IMR-90 (cell line): ENCODE measurements around the gene CCDC136. TPM values are rescaled to one million over a fixed set of nuclear protein-coding genes. Genes with fewer than 3 reads are reported as not detected.
A peak's percentile ranks its signal among the peaks of the same experiment; 100 is the strongest.

Source experiments
- ATAC-seq: fragments of 200-7000 bp; cut with Tn5 transposase; 2 replicates; pipeline ENCODE4 v1.9.1; 2020; ENCODE audit warnings: low read depth, mild to moderate bottlenecking, moderate library complexity
- BruUV-seq: library from RNA; stranded (reverse); fragments of 400-500 nt; replicated peaks from 2 replicates; lab custom pipeline; 2021; lab: Mats Ljungman, UMichigan
- CTCF ChIA-PET: fragments of 300-600 bp; formaldehyde crosslinking; extraction: SDS; loops from one replicate; lab custom pipeline; 2021; ENCODE audit warnings: antibody characterized with exemption; lab: Yijun Ruan, JAX
- POLR2A ChIA-PET: fragments of 300-600 bp; sonication (Branson Sonifier 250); formaldehyde crosslinking; loops from one replicate; lab custom pipeline; 2022; ENCODE audit warnings: antibody characterized with exemption; ENCODE audit not compliant: unreplicated experiment; lab: Charles Lee
- DNase-seq: peaks from one replicate; pipeline ENCODE4 v3.0.0; 2013
- H2AFZ ChIP-seq: replicated peaks from 2 replicates; pipeline ENCODE3; 2013; ENCODE audit warnings: low read length, mild to moderate bottlenecking; ENCODE audit not compliant: poor library complexity
- H2AK5ac ChIP-seq: 2 replicates; pipeline ENCODE4 v1.6.1; 2013; ENCODE audit warnings: low read depth, low read length, inconsistent platforms
- H2AK9ac ChIP-seq: replicated peaks from 2 replicates; pipeline ENCODE3; 2013; ENCODE audit warnings: mild to moderate bottlenecking, low read depth, low read length, moderate library complexity; ENCODE audit not compliant: poor library complexity
- H2BK120ac ChIP-seq: 2 replicates; pipeline ENCODE4 v1.6.1; 2013; ENCODE audit warnings: low read depth, low read length, inconsistent platforms
- H2BK15ac ChIP-seq: 3 replicates; pipeline ENCODE4 v1.6.1; 2013; ENCODE audit warnings: low read depth, low read length, inconsistent platforms
- H2BK20ac ChIP-seq: 2 replicates; pipeline ENCODE4 v1.6.1; 2013; ENCODE audit warnings: low read depth, mild to moderate bottlenecking, inconsistent platforms, low read length, moderate library complexity
- H2BK5ac ChIP-seq: 2 replicates; pipeline ENCODE4 v1.6.1; 2013; ENCODE audit warnings: mild to moderate bottlenecking, low read depth, low read length, inconsistent platforms; ENCODE audit not compliant: poor library complexity, severe bottlenecking
- H3K14ac ChIP-seq: replicated peaks from 2 replicates; pipeline ENCODE4 v1.6.1; 2013; ENCODE audit warnings: low read depth, low read length, inconsistent platforms
- H3K18ac ChIP-seq: 2 replicates; pipeline ENCODE4 v1.6.1; 2013; ENCODE audit warnings: low read depth, low read length, control low read depth
- H3K23ac ChIP-seq: 2 replicates; pipeline ENCODE4 v1.6.1; 2013; ENCODE audit warnings: low read depth, low read length, inconsistent platforms
- H3K27ac ChIP-seq: 2 replicates; pipeline ENCODE4 v1.5.1; 2013; ENCODE audit warnings: mild to moderate bottlenecking, control low read depth, low read length; ENCODE audit not compliant: insufficient read depth
- H3K27me3 ChIP-seq: 2 replicates; pipeline ENCODE4 v1.6.1; 2013; ENCODE audit warnings: low read length; ENCODE audit not compliant: control insufficient read depth, insufficient read depth
- H3K36me3 ChIP-seq: 2 replicates; pipeline ENCODE4 v1.6.1; 2013; ENCODE audit warnings: low read length, mixed read lengths; ENCODE audit not compliant: control insufficient read depth, insufficient read depth
- H3K4ac ChIP-seq: 2 replicates; pipeline ENCODE4 v1.6.1; 2013; ENCODE audit warnings: low read depth, low read length, inconsistent platforms
- H3K4me1 ChIP-seq: 2 replicates; pipeline ENCODE4 v1.6.1; 2013; ENCODE audit warnings: low read length, mixed read lengths; ENCODE audit not compliant: control insufficient read depth, insufficient read depth
- H3K4me2 ChIP-seq: 2 replicates; pipeline ENCODE4 v1.6.1; 2013; ENCODE audit warnings: low read depth, mild to moderate bottlenecking, control low read depth, low read length, moderate library complexity
- H3K4me3 ChIP-seq: 2 replicates; pipeline ENCODE4 v1.5.1; 2013; ENCODE audit warnings: low read depth, mild to moderate bottlenecking, control low read depth, low read length, moderate library complexity; ENCODE audit not compliant: insufficient read depth
- H3K56ac ChIP-seq: 2 replicates; pipeline ENCODE4 v1.6.1; 2013; ENCODE audit warnings: low read length, inconsistent platforms; ENCODE audit not compliant: insufficient read depth; ENCODE audit errors: extremely low read depth
- H3K79me1 ChIP-seq, 2 experiments: 2 replicates each; pipeline ENCODE4 v1.6.1; 2013; ENCODE audit warnings: low read length in 2 of 2, inconsistent platforms in 1 of 2, low read depth in 1 of 2
- H3K9ac ChIP-seq: 2 replicates; pipeline ENCODE4 v1.6.1; 2013; ENCODE audit warnings: low read depth, low read length, control low read depth
- H3K9me1 ChIP-seq: 2 replicates; pipeline ENCODE4 v1.6.1; 2013; ENCODE audit warnings: low read length, inconsistent platforms; ENCODE audit not compliant: insufficient read depth
- H3K9me3 ChIP-seq: 2 replicates; pipeline ENCODE4 v1.6.1; 2013; ENCODE audit warnings: low read length; ENCODE audit not compliant: control insufficient read depth, insufficient read depth
- H4K20me1 ChIP-seq: 2 replicates; pipeline ENCODE4 v1.6.1; 2013; ENCODE audit warnings: low read length, inconsistent platforms; ENCODE audit not compliant: insufficient read depth
- H4K5ac ChIP-seq: 2 replicates; pipeline ENCODE4 v1.6.1; 2013; ENCODE audit warnings: mild to moderate bottlenecking, low read depth, low read length, control low read depth
- H4K8ac ChIP-seq, 2 experiments: 2 replicates each; pipeline ENCODE4 v1.6.1; 2013; ENCODE audit warnings: low read depth in 2 of 2, low read length in 2 of 2, control low read depth in 1 of 2, inconsistent platforms in 1 of 2
- H4K91ac ChIP-seq: 2 replicates; pipeline ENCODE4 v1.6.1; 2013; ENCODE audit warnings: low read depth, low read length, inconsistent platforms; ENCODE audit not compliant: insufficient read depth
- BHLHE40 ChIP-seq: fragments of 150-350 bp; IDR thresholded peaks from 2 replicates; pipeline ENCODE4 v1.6.1; 2016; ENCODE audit warnings: mild to moderate bottlenecking, low read depth, low read length
- CEBPB ChIP-seq: IDR thresholded peaks from 2 replicates; pipeline ENCODE4 v1.6.1; 2012; ENCODE audit warnings: low read depth, low read length, improper control_type of control experiment
- CTCF ChIP-seq: conservative IDR thresholded peaks from 2 replicates; pipeline ENCODE4 v1.5.1; 2012; ENCODE audit warnings: mild to moderate bottlenecking, low read depth, low read length, improper control_type of control experiment
- FOS ChIP-seq: fragments of 150-350 bp; IDR thresholded peaks from 2 replicates; pipeline ENCODE4 v1.6.1; 2016; ENCODE audit warnings: low read depth, low read length
- MAFK ChIP-seq: IDR thresholded peaks from 2 replicates; pipeline ENCODE4 v1.6.1; 2012; ENCODE audit warnings: low read depth, low read length, improper control_type of control experiment
- MAZ ChIP-seq: IDR thresholded peaks from 2 replicates; pipeline ENCODE4 v1.6.1; 2012; ENCODE audit warnings: low read depth, mild to moderate bottlenecking, low read length, improper control_type of control experiment, moderate library complexity, borderline replicate concordance
- MXI1 ChIP-seq: IDR thresholded peaks from 2 replicates; pipeline ENCODE4 v1.6.1; 2012; ENCODE audit warnings: low read depth, mild to moderate bottlenecking, low read length, moderate library complexity, borderline replicate concordance
- NFE2L2 ChIP-seq: fragments of 150-350 bp; IDR thresholded peaks from 2 replicates; pipeline ENCODE4 v1.6.1; 2016; ENCODE audit warnings: low read depth, mild to moderate bottlenecking, low read length
- POLR2A ChIP-seq: IDR thresholded peaks from 2 replicates; pipeline ENCODE4 v1.6.1; 2012; ENCODE audit warnings: mild to moderate bottlenecking, low read depth, low read length
- RCOR1 ChIP-seq: IDR thresholded peaks from 2 replicates; pipeline ENCODE4 v1.6.1; 2012; ENCODE audit warnings: mild to moderate bottlenecking, low read length, improper control_type of control experiment; ENCODE audit not compliant: insufficient replicate concordance
- SMC3 ChIP-seq: fragments of 150-350 bp; IDR thresholded peaks from 2 replicates; pipeline ENCODE4 v1.6.1; 2016; ENCODE audit warnings: low read depth, mild to moderate bottlenecking, antibody characterized with exemption, low read length, moderate library complexity
- USF2 ChIP-seq: fragments of 150-350 bp; IDR thresholded peaks from 2 replicates; pipeline ENCODE4 v1.6.1; 2017; ENCODE audit warnings: mild to moderate bottlenecking, antibody characterized with exemption, low read length, low read depth
- WGBS, 2 experiments: methylation state at CpG; one replicate each; pipeline versions ENCODE4 v1.1.5 to v1.1.7; 2013; ENCODE audit warnings: missing lambda C conversion rate in 2 of 2; ENCODE audit not compliant: insufficient read length in 1 of 2; ENCODE audit errors: extremely low coverage in 2 of 2; 5-methylcytosine and 5-hydroxymethylcytosine counted together
- dilution Hi-C: fragments of 300-500 bp; cut with HindIII; formaldehyde crosslinking; loops from one replicate; pipeline ENCODE4 v1.14.3; 2018; ENCODE audit warnings: low sequenced_read_pairs; ENCODE audit not compliant: unreplicated experiment
- in situ Hi-C: fragments of 300-500 bp; cut with MboI; formaldehyde crosslinking; loops from 3 replicates; pipeline ENCODE4 v1.14.3; 2019; ENCODE audit warnings: low sequenced_read_pairs, inconsistent platforms, mixed read lengths
- intact Hi-C: fragments of 100-400 bp; cut with micrococcal nuclease; formaldehyde crosslinking; loops from 2 replicates; pipeline ENCODE4 v1.10.0; 2022
- polyA plus RNA-seq, 3 experiments: library from polyadenylated mRNA; depleted of rRNA; stranded (reverse); fragments of >200 nt; gene quantifications; 2 replicates each; pipeline ENCODE4 v1.2.3, GENCODE V29; 2012; ENCODE audit warnings: low replicate concordance in 1 of 3
- total RNA-seq: library from RNA; depleted of rRNA; stranded (reverse); fragments of >200 nt; gene quantifications from 2 replicates; pipeline ENCODE4 v1.2.3, GENCODE V29; 2012
- TF ChIP-seq, protein P1 (sequence below): fragments of 150-350 bp; IDR thresholded peaks from 2 replicates; pipeline ENCODE4 v1.6.1; 2016; ENCODE audit warnings: low read depth, mild to moderate bottlenecking, low read length, moderate library complexity, borderline replicate concordance

Gene CCDC136
- total and polyA plus RNA-seq, 2 of the 4 experiments (the other 2 are of a cell fraction), result 7.7 to 18.0 TPM

DNA sequence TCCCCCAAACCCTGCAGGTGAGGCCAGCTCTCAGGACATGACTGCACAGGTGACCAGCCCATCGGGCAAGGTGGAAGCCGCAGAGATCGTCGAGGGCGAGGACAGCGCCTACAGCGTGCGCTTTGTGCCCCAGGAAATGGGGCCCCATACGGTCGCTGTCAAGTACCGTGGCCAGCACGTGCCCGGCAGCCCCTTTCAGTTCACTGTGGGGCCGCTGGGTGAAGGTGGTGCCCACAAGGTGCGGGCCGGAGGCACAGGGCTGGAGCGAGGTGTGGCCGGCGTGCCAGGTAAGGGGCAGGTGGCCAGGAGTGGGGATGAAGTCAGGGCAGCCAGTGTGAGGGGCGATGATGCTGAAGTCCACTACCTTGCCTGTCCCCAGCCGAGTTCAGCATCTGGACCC lies 62.6 kb downstream of the CCDC136 start:
- 94% methylated on average over 17 of the region's 21 CpGs; no CpG with 5 or more reads in 1 of the 2 experiments for WGBS, 2 experiments

More for the DNA sequence above, 62.6 kb downstream of the CCDC136 start:
- dilution Hi-C loops, result no loop called here
- H3K27ac ChIP-seq, result no peak overlapping the region
- H2BK5ac ChIP-seq, result no peak overlapping the region
- CTCF ChIA-PET, result no interaction called here
- no peak overlapping the region for H3K4me3 ChIP-seq
- no peak overlapping the region for H3K18ac ChIP-seq
- no peak overlapping the region for H4K8ac ChIP-seq
- H3K79me1 ChIP-seq, result peaks cover 23 to 38% of the 10 kb centered on the region in 2 experiments
- in situ Hi-C loops, result no loop called here
- no peak overlapping the region for H3K4ac ChIP-seq
- no peak overlapping the region for H2BK20ac ChIP-seq
- H3K27me3 ChIP-seq, result no peaks in the 10 kb centered on the region
- H4K5ac ChIP-seq, result no peak overlapping the region
- H2AFZ ChIP-seq, result no peak overlapping the region
- no peak overlapping the region for H4K91ac ChIP-seq
- no peak overlapping the region for H3K9ac ChIP-seq
- no TSS peak for BruUV-seq
- no peak overlapping the region for H3K4me2 ChIP-seq
- no peak overlapping the region for H2AK5ac ChIP-seq
- peaks cover 50% of the 10 kb centered on the region for H4K20me1 ChIP-seq
- H3K9me3 ChIP-seq, result no peaks in the 10 kb centered on the region
- POLR2A ChIA-PET, result no interaction called here
- no peak overlapping the region for H3K14ac ChIP-seq
- DNase-seq, result no peak
- intact Hi-C loops, result no loop called here
- no peak overlapping the region for H2BK120ac ChIP-seq
- no peak overlapping the region for H3K56ac ChIP-seq
- H3K4me1 ChIP-seq, result no peaks in the 10 kb centered on the region
- no peak for ATAC-seq
- H3K9me1 ChIP-seq, result no peaks in the 10 kb centered on the region
- H2AK9ac ChIP-seq, result peak overlapping the region; percentile 42
- no peak overlapping the region for H3K23ac ChIP-seq
- no peak for TF ChIP-seq FOS
- TF ChIP-seq SMC3, result no peak
- TF ChIP-seq BHLHE40, result no peak
- TF ChIP-seq CTCF, result no peak
- TF ChIP-seq, protein P1, sequence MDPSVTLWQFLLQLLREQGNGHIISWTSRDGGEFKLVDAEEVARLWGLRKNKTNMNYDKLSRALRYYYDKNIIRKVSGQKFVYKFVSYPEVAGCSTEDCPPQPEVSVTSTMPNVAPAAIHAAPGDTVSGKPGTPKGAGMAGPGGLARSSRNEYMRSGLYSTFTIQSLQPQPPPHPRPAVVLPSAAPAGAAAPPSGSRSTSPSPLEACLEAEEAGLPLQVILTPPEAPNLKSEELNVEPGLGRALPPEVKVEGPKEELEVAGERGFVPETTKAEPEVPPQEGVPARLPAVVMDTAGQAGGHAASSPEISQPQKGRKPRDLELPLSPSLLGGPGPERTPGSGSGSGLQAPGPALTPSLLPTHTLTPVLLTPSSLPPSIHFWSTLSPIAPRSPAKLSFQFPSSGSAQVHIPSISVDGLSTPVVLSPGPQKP, result no peak
- no peak for TF ChIP-seq POLR2A
- TF ChIP-seq NFE2L2, result no peak
- no peak for TF ChIP-seq RCOR1
- no peak for TF ChIP-seq CEBPB
- TF ChIP-seq MXI1, result no peak
- no peak for TF ChIP-seq MAFK
- no peak for TF ChIP-seq USF2
- TF ChIP-seq MAZ, result no peak
- peaks cover 85% of the 10 kb centered on the region for H3K36me3 ChIP-seq
- H2BK15ac ChIP-seq, result no peak overlapping the region
